Mesenchymal stem cell (in vitro differentiated cells and primary cell): ENCODE measurements around the gene SDR42E2.

ENCODE experiments used
- DNase-seq: peaks from one replicate; pipeline ENCODE4 v3.0.0-alpha.2; 2013
- H2AFZ ChIP-seq: one replicate; pipeline ENCODE4 v1.6.1; 2013; ENCODE audit warnings: low read depth, mild to moderate bottlenecking, control low read depth, inconsistent platforms, low read length, moderate library complexity
- H2AK5ac ChIP-seq: 2 replicates; pipeline ENCODE4 v1.6.1; 2013; ENCODE audit warnings: low read length, moderate library complexity, mild to moderate bottlenecking, inconsistent platforms; ENCODE audit not compliant: severe bottlenecking
- H2BK120ac ChIP-seq: one replicate; pipeline ENCODE4 v1.6.1; 2013; ENCODE audit warnings: low read depth, mild to moderate bottlenecking, inconsistent platforms, low read length, moderate library complexity
- H2BK12ac ChIP-seq, 2 experiments: one replicate each; pipeline ENCODE4 v1.6.1; 2013; ENCODE audit warnings: inconsistent platforms in 2 of 2, low read length in 2 of 2, mild to moderate bottlenecking in 2 of 2, moderate library complexity in 2 of 2, control low read depth in 1 of 2
- H2BK15ac ChIP-seq: one replicate; pipeline ENCODE4 v1.6.1; 2013; ENCODE audit warnings: mild to moderate bottlenecking, low read depth, inconsistent platforms; ENCODE audit not compliant: poor library complexity, severe bottlenecking
- H2BK5ac ChIP-seq: 2 replicates; pipeline ENCODE4 v1.6.1; 2013; ENCODE audit warnings: low read depth, mild to moderate bottlenecking, low read length, control low read depth, inconsistent platforms; ENCODE audit not compliant: poor library complexity, severe bottlenecking
- H3K14ac ChIP-seq, 2 experiments: one replicate each; pipeline ENCODE4 v1.6.1; 2013; ENCODE audit warnings: inconsistent platforms in 2 of 2, low read length in 2 of 2, control low read depth in 1 of 2, mild to moderate bottlenecking in 1 of 2, moderate library complexity in 1 of 2
- H3K18ac ChIP-seq, 2 experiments: one replicate each; pipeline ENCODE4 v1.6.1; 2013; ENCODE audit warnings: inconsistent platforms in 2 of 2, low read length in 2 of 2, control low read depth in 1 of 2, low read depth in 1 of 2, mild to moderate bottlenecking in 1 of 2
- H3K23ac ChIP-seq, 2 experiments: one replicate each; pipeline ENCODE4 v1.6.1; 2013; ENCODE audit warnings: inconsistent platforms in 2 of 2, low read length in 2 of 2, mild to moderate bottlenecking in 2 of 2, moderate library complexity in 2 of 2, control low read depth in 1 of 2
- H3K27ac ChIP-seq: 2 replicates; pipeline ENCODE4 v1.5.1; 2013; ENCODE audit warnings: mild to moderate bottlenecking, moderate library complexity, low read length, control low read depth, inconsistent platforms; ENCODE audit not compliant: poor library complexity, severe bottlenecking
- H3K27me3 ChIP-seq, 2 experiments: 2 replicates each; pipeline versions ENCODE4 v1.6.1 to v1.7.0; 2013; ENCODE audit warnings: low read length in 2 of 2, mild to moderate bottlenecking in 2 of 2, moderate library complexity in 2 of 2, control low read depth in 1 of 2, inconsistent platforms in 1 of 2; ENCODE audit not compliant: control insufficient read depth in 1 of 2, insufficient read depth in 1 of 2
- H3K36me3 ChIP-seq, 2 experiments: 2 replicates each; pipeline versions ENCODE4 v1.6.1 to v1.7.0; 2013; ENCODE audit warnings: low read length in 2 of 2, control low read depth in 1 of 2, inconsistent platforms in 1 of 2, low read depth in 1 of 2, mild to moderate bottlenecking in 1 of 2; ENCODE audit not compliant: insufficient read depth in 2 of 2, control insufficient read depth in 1 of 2
- H3K4ac ChIP-seq, 2 experiments: one replicate each; pipeline ENCODE4 v1.6.1; 2013; ENCODE audit warnings: inconsistent platforms in 2 of 2, low read length in 2 of 2, mild to moderate bottlenecking in 2 of 2, moderate library complexity in 2 of 2, control low read depth in 1 of 2, low read depth in 1 of 2
- H3K4me1 ChIP-seq: 2 replicates; pipeline ENCODE4 v1.6.1; 2013; ENCODE audit warnings: low read depth, low read length, control low read depth; ENCODE audit not compliant: control insufficient read depth, insufficient read depth
- H3K4me2 ChIP-seq: 2 replicates; pipeline ENCODE4 v1.6.1; 2013; ENCODE audit warnings: low read length, mild to moderate bottlenecking, inconsistent platforms; ENCODE audit not compliant: poor library complexity, severe bottlenecking
- H3K4me3 ChIP-seq, 2 experiments: 2 replicates each; pipeline versions ENCODE4 v1.5.1 to v1.7.0; 2013; ENCODE audit warnings: low read length in 2 of 2, mild to moderate bottlenecking in 2 of 2, control low read depth in 1 of 2, low read depth in 1 of 2; ENCODE audit not compliant: insufficient read depth in 1 of 2
- H3K79me1 ChIP-seq: replicated peaks from 2 replicates; pipeline ENCODE4 v1.6.1; 2013; ENCODE audit warnings: mild to moderate bottlenecking, control low read depth, low read length, inconsistent platforms; ENCODE audit not compliant: poor library complexity, severe bottlenecking
- H3K9ac ChIP-seq: 2 replicates; pipeline ENCODE4 v1.7.0; 2013; ENCODE audit warnings: mild to moderate bottlenecking, low read length, moderate library complexity
- H3K9me3 ChIP-seq: 2 replicates; pipeline ENCODE4 v1.7.0; 2013; ENCODE audit warnings: mild to moderate bottlenecking, low read length; ENCODE audit not compliant: control insufficient read depth
- H4K8ac ChIP-seq: one replicate; pipeline ENCODE4 v1.6.1; 2013; ENCODE audit warnings: inconsistent platforms, mild to moderate bottlenecking, low read length, moderate library complexity
- H4K91ac ChIP-seq: one replicate; pipeline ENCODE4 v1.6.1; 2013; ENCODE audit warnings: mild to moderate bottlenecking, low read length, inconsistent platforms
- WGBS: methylation state at CpG from one replicate; pipeline ENCODE4 v1.1.7; 2013; ENCODE audit warnings: mixed read lengths; 5-methylcytosine and 5-hydroxymethylcytosine counted together

SDR42E2 gene

DNA sequence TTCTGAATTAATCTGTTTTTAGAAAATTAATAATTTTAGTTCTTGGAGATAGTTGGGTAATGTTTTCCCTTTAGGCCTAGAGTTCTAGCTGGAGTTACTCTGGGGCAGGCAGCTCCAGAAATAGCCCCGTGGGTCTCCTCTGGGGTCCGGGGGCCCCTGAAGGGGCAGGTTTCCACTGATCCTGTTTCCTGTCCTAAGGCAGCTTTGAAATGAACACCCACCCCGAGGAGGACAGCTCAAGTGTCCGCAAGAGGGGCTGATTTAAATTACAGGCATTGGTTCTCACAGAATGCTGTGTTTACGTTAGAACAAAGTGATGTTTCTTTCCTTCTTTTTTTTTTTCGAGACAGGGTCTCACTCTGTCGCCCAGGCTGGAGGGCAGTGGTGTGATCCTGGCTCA lies 67.6 kb downstream of the SDR42E2 start:
- no peak overlapping the region for H3K14ac ChIP-seq
- no peak overlapping the region for H2BK120ac ChIP-seq
- no peak for DNase-seq
- no peak overlapping the region for H3K4ac ChIP-seq
- no peak overlapping the region for H4K91ac ChIP-seq
- no peak overlapping the region for H2AK5ac ChIP-seq
- peak overlapping the region; percentile 23 for H4K8ac ChIP-seq
- no peaks in the 10 kb centered on the region for H3K9me3 ChIP-seq
- no peak overlapping the region for H3K4me2 ChIP-seq
- peaks cover 29% of the 10 kb centered on the region for H3K79me1 ChIP-seq
- peaks cover 34 to 63% of the 10 kb centered on the region in 2 experiments for H3K36me3 ChIP-seq
- no peak overlapping the region for H3K18ac ChIP-seq
- no peak overlapping the region for H2BK5ac ChIP-seq
- no peak overlapping the region for H2BK15ac ChIP-seq
- H3K4me3 ChIP-seq = no peak overlapping the region
- H2BK12ac ChIP-seq = no peak overlapping the region
- no peak overlapping the region for H3K27ac ChIP-seq
- no peak overlapping the region for H3K23ac ChIP-seq
- no peak overlapping the region for H3K9ac ChIP-seq
- H2AFZ ChIP-seq = no peak overlapping the region
- peaks cover 4% of the 10 kb centered on the region for H3K4me1 ChIP-seq
- H3K27me3 ChIP-seq = no peaks in the 10 kb centered on the region
- 25% methylated on average over 7 of the region's 7 CpGs for WGBS

DNA sequence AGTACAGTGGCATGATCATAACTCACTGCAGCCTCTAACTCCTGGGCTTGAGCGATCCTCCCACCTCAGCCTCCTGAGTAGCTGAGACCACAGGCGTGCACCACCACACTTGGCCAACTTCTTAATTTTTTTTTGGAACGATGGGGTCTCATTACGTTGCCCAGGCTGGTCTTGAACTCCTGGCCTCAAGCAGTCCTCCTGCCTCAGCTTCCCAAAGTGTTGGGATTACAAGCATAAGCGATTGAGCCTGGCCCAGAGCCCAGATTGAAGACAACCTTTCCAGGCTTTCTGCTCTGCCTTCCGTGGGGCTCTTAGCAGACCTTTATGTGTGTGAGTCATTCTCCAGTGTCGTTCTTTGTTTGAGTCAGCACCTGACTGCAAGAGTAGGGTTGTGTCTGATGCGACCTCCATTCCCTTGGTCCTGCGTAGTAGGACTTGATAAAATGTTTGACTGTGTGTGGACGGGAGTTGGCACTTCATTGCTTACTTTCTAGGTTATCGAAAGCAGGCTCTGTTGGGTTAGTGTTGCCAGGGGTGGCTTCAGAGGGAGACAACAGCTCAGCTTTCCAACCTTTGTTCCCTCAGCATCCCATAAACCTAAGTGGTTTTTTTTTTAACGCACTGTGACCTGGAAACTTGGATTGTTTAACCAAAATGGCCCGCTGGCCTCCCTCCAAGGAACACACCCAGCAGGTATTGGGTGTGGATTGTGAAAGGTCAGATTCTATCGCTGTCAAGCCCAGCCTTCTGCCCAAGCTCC lies 70.2 kb downstream of the SDR42E2 start:
- H2BK12ac ChIP-seq = no peak overlapping the region
- H3K18ac ChIP-seq = no peak overlapping the region
- H4K8ac ChIP-seq = peak overlapping the region; percentile 0
- no peak overlapping the region for H3K27ac ChIP-seq
- no peak overlapping the region for H2AFZ ChIP-seq
- H4K91ac ChIP-seq = no peak overlapping the region
- H3K4me1 ChIP-seq = peaks cover 2% of the 10 kb centered on the region
- peaks cover 24 to 50% of the 10 kb centered on the region in 2 experiments for H3K36me3 ChIP-seq
- H3K4me3 ChIP-seq = no peak overlapping the region
- no peak overlapping the region for H3K14ac ChIP-seq
- H2BK15ac ChIP-seq = no peak overlapping the region
- peaks cover 19% of the 10 kb centered on the region for H3K79me1 ChIP-seq
- peak; percentile 26 for DNase-seq
- no peaks in the 10 kb centered on the region for H3K9me3 ChIP-seq
- no peak overlapping the region for H3K23ac ChIP-seq
- H3K27me3 ChIP-seq = no peaks in the 10 kb centered on the region
- H2BK5ac ChIP-seq = no peak overlapping the region
- no peak overlapping the region for H2AK5ac ChIP-seq
- no peak overlapping the region for H3K4me2 ChIP-seq
- no peak overlapping the region for H2BK120ac ChIP-seq
- H3K9ac ChIP-seq = no peak overlapping the region
- WGBS = 84% methylated on average over 14 of the region's 14 CpGs
- H3K4ac ChIP-seq = no peak overlapping the region

DNA sequence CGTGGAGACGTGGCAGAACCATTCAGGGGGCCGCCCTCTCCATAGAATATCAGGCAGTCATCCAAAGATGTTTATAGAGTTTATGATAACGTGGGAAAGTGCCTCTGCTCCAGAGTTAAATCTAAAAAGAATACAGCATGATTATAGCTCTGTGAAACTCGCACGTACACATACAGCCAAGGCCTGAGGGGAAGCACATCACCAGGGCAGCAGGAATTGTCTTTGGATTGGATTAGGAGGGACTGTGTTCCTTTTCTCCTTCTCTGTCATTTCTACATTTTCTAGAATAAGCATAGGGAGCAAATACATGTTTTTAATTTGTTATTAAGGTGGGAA lies 70.7 kb downstream of the SDR42E2 start:
- Histone ChIP-seq H3K4me2 (no peak overlapping the region), H4K8ac (no peak overlapping the region), H2BK120ac (no peak overlapping the region), H3K36me3 (peaks cover 26 to 51% of the 10 kb centered on the region in 2 experiments), H3K4me1 (peaks cover 2% of the 10 kb centered on the region), H3K18ac (no peak overlapping the region), H4K91ac (no peak overlapping the region), H2AFZ (no peak overlapping the region), H3K14ac (no peak overlapping the region), H3K9ac (no peak overlapping the region), H3K79me1 (peaks cover 19% of the 10 kb centered on the region), H2AK5ac (no peak overlapping the region), H3K4me3 (no peak overlapping the region), H3K23ac (no peak overlapping the region), H2BK15ac (no peak overlapping the region), H3K9me3 (no peaks in the 10 kb centered on the region), H3K27ac (no peak overlapping the region), H3K4ac (no peak overlapping the region), H2BK5ac (no peak overlapping the region), H3K27me3 (no peaks in the 10 kb centered on the region), H2BK12ac (no peak overlapping the region)
- no peak for DNase-seq
- WGBS = 90% methylated on average over 6 of the region's 6 CpGs

DNA sequence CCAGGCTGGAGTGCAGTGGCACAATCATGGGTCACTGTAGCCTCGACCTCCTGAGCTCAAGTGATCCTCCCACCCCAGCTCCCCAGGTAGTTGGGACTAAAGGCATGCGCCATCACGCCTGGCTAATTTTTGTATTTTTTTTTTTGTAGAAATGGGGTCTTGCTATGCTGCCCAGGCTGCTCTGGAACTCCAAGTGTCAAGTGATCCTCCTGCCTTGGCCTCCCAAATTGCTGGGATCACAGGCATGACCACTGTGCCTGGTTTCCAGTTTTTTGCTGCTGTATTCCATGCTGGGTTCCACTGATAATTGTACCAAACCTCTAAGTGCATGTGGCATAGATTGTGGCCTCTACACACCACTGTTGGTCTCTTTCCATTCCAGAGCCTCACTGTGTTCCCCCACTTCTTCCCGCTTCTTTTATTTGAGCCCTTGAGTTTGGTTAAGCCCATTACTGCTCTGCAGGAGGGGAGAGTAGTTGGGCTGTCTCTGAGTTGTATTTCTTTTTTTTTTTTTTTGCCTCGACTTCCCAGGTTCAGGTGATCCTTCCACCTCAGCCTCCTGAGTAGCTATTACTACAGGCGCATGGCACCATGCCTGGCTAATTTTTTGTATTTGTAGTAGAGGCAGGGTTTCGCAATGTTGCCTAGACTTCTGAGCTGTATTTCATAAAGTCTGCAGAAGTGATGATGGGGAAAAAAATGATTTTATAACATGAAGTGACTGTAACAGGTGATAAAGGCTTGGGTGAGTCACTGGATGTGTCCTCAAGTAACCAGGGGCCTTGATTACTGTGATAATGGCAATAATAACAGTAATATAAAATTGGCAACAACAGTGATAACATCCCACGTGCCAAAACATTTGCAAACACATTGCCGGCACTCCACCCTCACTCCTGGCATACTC lies 73.8 kb downstream of the SDR42E2 start:
- Histone ChIP-seq H2AFZ (no peak overlapping the region), H3K9me3 (no peaks in the 10 kb centered on the region), H3K4ac (no peak overlapping the region), H3K4me2 (no peak overlapping the region), H3K9ac (no peak overlapping the region), H3K14ac (no peak overlapping the region), H2BK15ac (no peak overlapping the region), H2BK120ac (no peak overlapping the region), H3K36me3 (peaks cover 24 to 31% of the 10 kb centered on the region in 2 experiments), H3K18ac (no peak overlapping the region), H2BK12ac (no peak overlapping the region), H4K91ac (no peak overlapping the region), H3K79me1 (peaks cover 23% of the 10 kb centered on the region), H2BK5ac (no peak overlapping the region), H3K27ac (no peak overlapping the region), H4K8ac (no peak overlapping the region), H3K4me3 (no peak overlapping the region), H3K27me3 (no peaks in the 10 kb centered on the region), H2AK5ac (no peak overlapping the region), H3K4me1 (peaks cover 2% of the 10 kb centered on the region), H3K23ac (no peak overlapping the region)
- WGBS = 85% methylated on average over 6 of the region's 9 CpGs
- no peak for DNase-seq
